Stimulated activated CD4-positive, alpha-beta T cell treated with anti-CD3 and anti-CD28 coated beads, Interleukin-4, amount 100 ng/mL, for 1 hour (primary cell): Measurements from ENCODE around the gene BEND3.
"Not testable (repeated sequence)": the region's sequence is repeated elsewhere in the genome, so short reads cannot be mapped to it uniquely, and the experiment has no call there.

Experiments
- DNase-seq: peaks from one replicate; pipeline ENCODE4 v3.0.0-alpha.2; 2020

BEND3 gene

GRCh38 chr6:107026965-107027364 lies 88.3 kb downstream of the BEND3 start:
- no peak for DNase-seq

- no peak for DNase-seq
These were observed 93.7 kb downstream of the BEND3 start for GRCh38 chr6:107021446-107022185.

GRCh38 chr6:107020239-107020638 lies 95.1 kb downstream of the BEND3 start:
- no peak for DNase-seq

GRCh38 chr6:107019628-107020027 lies 95.7 kb downstream of the BEND3 start:
- DNase-seq = not testable (repeated sequence)

- DNase-seq = no peak
These were observed 96.3 kb downstream of the BEND3 start for GRCh38 chr6:107019047-107019446.
